ENCODE results near the gene RABGAP1L.

Gene RABGAP1L

GRCh38 chr1:174794861-174795260 lies 635.5 kb downstream of the RABGAP1L start:
- no peak for DNase-seq (ENCODE audit: low spot score)
- no peak for TF ChIP-seq CTCF (conservative IDR thresholded peaks at IDR 0.05; ENCODE audit: low read depth)
- ChIA-PET POLR2A (ENCODE audit: low non-redundant PET) (no interaction called here), CTCF (interaction anchor here (0.5 to 0.6 kb wide), 2 partner anchors 188 to 643 kb away, joined by 3 to 5 read pairs; no protein-coding TSS in a partner anchor)
- no peak overlapping the region for H3K27ac ChIP-seq

- ChIA-PET POLR2A (ENCODE audit: low non-redundant PET) (no interaction called here), CTCF (interaction anchor here (0.8 kb wide), 1 partner anchor 25 kb away, joined by 3 read pairs; no protein-coding TSS in a partner anchor)
- H3K27ac ChIP-seq = no peak overlapping the region
- TF ChIP-seq CTCF (conservative IDR thresholded peaks at IDR 0.05; ENCODE audit: low read depth) = no peak
- peak; percentile 25 for DNase-seq (ENCODE audit: low spot score)
Observed at GRCh38 chr1:174795806-174796205, 636.5 kb downstream of the RABGAP1L start.

- ChIA-PET CTCF (no interaction called here), POLR2A (ENCODE audit: low non-redundant PET) (no interaction called here)
- no peak for TF ChIP-seq CTCF (conservative IDR thresholded peaks at IDR 0.05; ENCODE audit: low read depth)
- DNase-seq (ENCODE audit: low spot score) = no peak
- no peak overlapping the region for H3K27ac ChIP-seq
Observed at GRCh38 chr1:174797398-174797797, 638.1 kb downstream of the RABGAP1L start.

- TF ChIP-seq CTCF (conservative IDR thresholded peaks at IDR 0.05; ENCODE audit: low read depth) = no peak
- ChIA-PET CTCF (interaction anchor here (0.7 kb wide), 1 partner anchor 944 kb away, joined by 3 read pairs; no protein-coding TSS in a partner anchor), POLR2A (ENCODE audit: low non-redundant PET) (interaction anchor here (0.6 kb wide), 2 partner anchors 17 to 51 kb away, joined by 3 read pairs; no protein-coding TSS in a partner anchor)
- H3K27ac ChIP-seq = peak overlapping the region; percentile 79
- no peak for DNase-seq (ENCODE audit: low spot score)
Observed at GRCh38 chr1:174799136-174799479, 639.8 kb downstream of the RABGAP1L start.

- ChIA-PET CTCF (interaction anchor here (0.6 to 0.7 kb wide), 2 partner anchors 170 to 1130 kb away, joined by 3 to 4 read pairs; no protein-coding TSS in a partner anchor), POLR2A (ENCODE audit: low non-redundant PET) (no interaction called here)
- DNase-seq (ENCODE audit: low spot score) = no peak
- H3K27ac ChIP-seq = peak overlapping the region; percentile 79
- TF ChIP-seq CTCF (conservative IDR thresholded peaks at IDR 0.05; ENCODE audit: low read depth) = no peak
Observed at GRCh38 chr1:174800216-174800851, 641.0 kb downstream of the RABGAP1L start.

GRCh38 chr1:174800876-174801275 lies 641.6 kb downstream of the RABGAP1L start:
- TF ChIP-seq CTCF (conservative IDR thresholded peaks at IDR 0.05; ENCODE audit: low read depth) = no peak
- no peak for DNase-seq (ENCODE audit: low spot score)
- POLR2A ChIA-PET (ENCODE audit: low non-redundant PET) = no interaction called here
- H3K27ac ChIP-seq = no peak overlapping the region
- CTCF ChIA-PET = interaction anchor here (0.7 to 0.8 kb wide), 2 partner anchors 197 to 707 kb away, joined by 3 read pairs; no protein-coding TSS in a partner anchor

Measured in RWPE1 (cell line).